ENCODE data around the gene LILRA6.
A peak's percentile ranks its signal among the peaks of the same experiment; 100 is the strongest.

LILRA6 gene

GRCh38 chr19:54256250-54257115 lies 13.9 kb upstream of the LILRA6 start:
- H3K36me3 Mint-ChIP-seq (ENCODE audit: low read depth), result no peaks in the 10 kb centered on the region
- H3K4me3 Mint-ChIP-seq, result no peak overlapping the region
- TF ChIP-seq CTCF (IDR thresholded peaks at IDR 0.05; ENCODE audit: unreplicated experiment in 3 of 3), result no peak

GRCh38 chr19:54255105-54255775 lies 12.7 kb upstream of the LILRA6 start:
- H3K4me3 Mint-ChIP-seq, result no peak overlapping the region
- TF ChIP-seq CTCF (IDR thresholded peaks at IDR 0.05; ENCODE audit: unreplicated experiment in 3 of 3), result no peak

More at GRCh38 chr19:54256250-54257115, 13.9 kb upstream of the LILRA6 start:
- no peaks in the 10 kb centered on the region for H3K9me3 Mint-ChIP-seq
- no peaks in the 10 kb centered on the region for H3K27me3 Mint-ChIP-seq (ENCODE audit: low read depth)
- no peak overlapping the region for H3K27ac Mint-ChIP-seq
- H3K4me1 Mint-ChIP-seq, result no peaks in the 10 kb centered on the region

GRCh38 chr19:54254195-54254906 lies 11.8 kb upstream of the LILRA6 start:
- Mint-ChIP-seq H3K4me3 (no peak overlapping the region), H3K27me3 (ENCODE audit: low read depth) (peaks cover 6% of the 10 kb centered on the region), H3K27ac (no peak overlapping the region), H3K4me1 (peaks cover 8% of the 10 kb centered on the region), H3K9me3 (no peaks in the 10 kb centered on the region), H3K36me3 (ENCODE audit: low read depth) (no peaks in the 10 kb centered on the region)
- no peak for TF ChIP-seq CTCF (IDR thresholded peaks at IDR 0.05; ENCODE audit: unreplicated experiment in 3 of 3)

More at GRCh38 chr19:54255105-54255775, 12.7 kb upstream of the LILRA6 start:
- H3K4me1 Mint-ChIP-seq, result peaks cover 5% of the 10 kb centered on the region
- no peaks in the 10 kb centered on the region for H3K36me3 Mint-ChIP-seq (ENCODE audit: low read depth)
- peak overlapping the region in 1 of 3 experiments; percentile 84 for H3K27ac Mint-ChIP-seq
- no peaks in the 10 kb centered on the region for H3K9me3 Mint-ChIP-seq
- peaks cover 4% of the 10 kb centered on the region for H3K27me3 Mint-ChIP-seq (ENCODE audit: low read depth)

- H3K36me3 Mint-ChIP-seq (ENCODE audit: low read depth), result no peaks in the 10 kb centered on the region
- no peak overlapping the region for H3K4me3 Mint-ChIP-seq
- H3K27me3 Mint-ChIP-seq (ENCODE audit: low read depth), result peaks cover 6% of the 10 kb centered on the region
- peaks cover 8% of the 10 kb centered on the region for H3K4me1 Mint-ChIP-seq
- H3K27ac Mint-ChIP-seq, result peak overlapping the region in 1 of 3 experiments; percentile 37
- no peak for TF ChIP-seq CTCF (IDR thresholded peaks at IDR 0.05; ENCODE audit: unreplicated experiment in 3 of 3)
- H3K9me3 Mint-ChIP-seq, result no peaks in the 10 kb centered on the region
These were observed 11.0 kb upstream of the LILRA6 start for GRCh38 chr19:54253331-54254194.

- TF ChIP-seq CTCF (IDR thresholded peaks at IDR 0.05; ENCODE audit: unreplicated experiment in 3 of 3), result no peak
- peaks cover 6% of the 10 kb centered on the region for H3K27me3 Mint-ChIP-seq (ENCODE audit: low read depth)
- H3K27ac Mint-ChIP-seq, result peak overlapping the region in 1 of 3 experiments; percentile 46
- H3K4me1 Mint-ChIP-seq, result peaks cover 11% of the 10 kb centered on the region
- H3K9me3 Mint-ChIP-seq, result no peaks in the 10 kb centered on the region
- H3K36me3 Mint-ChIP-seq (ENCODE audit: low read depth), result no peaks in the 10 kb centered on the region
- H3K4me3 Mint-ChIP-seq, result no peak overlapping the region
These were observed 10.3 kb upstream of the LILRA6 start for GRCh38 chr19:54252845-54253244.
